RKO (cell line): ENCODE results near the gene EHD4.

ENCODE experiments used
- DNase-seq: peaks from one replicate; pipeline ENCODE4 v3.0.0-alpha.2; 2016; ENCODE audit warnings: low spot score

Gene EHD4

GRCh38 chr15:41881086-41881485 is 91.3 kb downstream of the EHD4 start:
- no peak for DNase-seq

DNA sequence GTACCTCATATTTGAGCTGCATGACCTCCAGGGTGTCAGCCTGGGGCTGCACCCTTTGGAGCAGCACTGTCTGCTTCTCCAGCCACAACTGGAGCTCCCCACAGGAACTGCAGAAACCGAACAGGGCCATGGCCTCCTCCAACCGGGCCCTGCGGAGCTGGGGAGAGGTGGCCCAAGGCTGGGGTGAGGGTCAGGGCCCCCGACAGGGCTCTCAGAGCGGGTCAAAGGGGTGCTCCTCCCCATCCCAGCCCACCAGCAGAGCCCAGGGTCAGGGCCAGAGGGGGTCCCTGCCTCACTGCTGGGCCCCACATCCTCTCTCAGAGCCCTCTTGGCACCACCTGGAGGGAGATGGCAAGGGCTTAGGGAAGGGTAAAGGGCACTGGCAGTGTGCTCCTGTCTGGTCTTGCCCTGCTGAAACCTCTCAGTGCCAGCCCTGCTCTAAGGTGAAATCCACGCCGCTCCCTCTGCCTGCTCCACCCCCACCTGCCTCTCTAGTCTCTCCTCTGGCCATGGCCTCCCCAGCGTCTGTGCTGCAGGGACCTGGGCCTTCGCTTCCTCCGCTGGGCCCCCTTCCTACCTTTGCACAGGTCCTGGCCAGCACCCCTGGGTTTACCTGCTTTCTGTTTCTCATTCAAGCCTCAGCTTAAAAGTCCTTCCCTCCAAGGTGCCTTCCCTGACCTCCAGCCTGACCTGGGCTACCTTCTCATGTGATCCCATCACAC is 92.0 kb downstream of the EHD4 start:
- no peak for DNase-seq

- no peak for DNase-seq
Observed at GRCh38 chr15:41879321-41879845, 93.0 kb downstream of the EHD4 start.

DNA sequence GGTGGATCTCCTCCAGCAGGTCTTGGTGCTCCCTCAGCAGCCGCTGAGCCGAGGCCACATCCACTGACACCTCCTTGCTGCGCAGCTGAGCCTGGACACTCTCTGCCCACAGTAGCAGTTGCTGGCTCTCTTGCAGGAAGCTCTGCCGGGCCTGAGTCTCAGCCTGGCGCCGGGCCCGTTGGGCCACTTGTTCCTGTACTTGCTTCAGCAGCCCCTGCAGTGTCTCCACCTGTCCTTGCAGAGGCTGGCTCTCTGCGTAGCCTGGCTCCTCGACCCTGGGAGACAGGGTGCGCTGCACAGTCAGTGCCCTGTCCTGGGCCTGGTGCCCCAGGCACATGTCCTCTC is 94.0 kb downstream of the EHD4 start:
- no peak for DNase-seq

DNA sequence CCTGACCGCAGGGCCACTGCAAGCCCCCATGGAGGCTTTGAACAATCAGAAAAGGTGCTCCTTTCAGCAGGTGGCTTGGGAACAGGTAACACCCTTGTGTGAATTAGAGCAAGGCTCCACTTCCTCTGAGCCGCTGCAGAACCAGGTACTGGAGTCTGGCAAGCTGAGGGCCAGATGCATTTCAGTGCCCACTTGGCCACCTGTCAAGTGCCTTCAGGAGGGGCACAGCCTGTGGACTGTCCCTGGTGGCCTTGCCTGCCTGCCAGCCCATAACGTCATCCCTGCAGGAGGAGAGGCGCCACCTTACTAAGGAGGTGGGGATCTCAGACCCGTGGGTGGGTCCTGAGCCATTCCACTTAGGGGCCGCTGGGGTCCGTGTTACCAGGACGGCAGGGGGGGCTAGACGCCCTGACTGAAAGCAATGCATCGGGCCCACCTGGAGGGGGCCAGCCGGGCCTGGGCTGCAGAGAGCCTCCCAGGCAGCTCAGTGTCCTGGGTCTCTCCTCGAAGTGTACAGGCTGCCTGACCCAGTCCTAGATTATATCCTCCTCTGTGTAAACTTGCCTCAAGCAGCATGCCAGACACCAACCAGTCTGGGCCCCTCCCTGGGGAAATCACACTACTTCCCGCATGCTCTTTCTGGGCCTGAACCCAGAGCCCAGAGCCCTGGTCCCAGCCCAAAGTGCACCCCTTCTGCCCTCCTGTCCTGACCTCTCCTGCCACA is 94.6 kb downstream of the EHD4 start:
- DNase-seq, result no peak

DNA sequence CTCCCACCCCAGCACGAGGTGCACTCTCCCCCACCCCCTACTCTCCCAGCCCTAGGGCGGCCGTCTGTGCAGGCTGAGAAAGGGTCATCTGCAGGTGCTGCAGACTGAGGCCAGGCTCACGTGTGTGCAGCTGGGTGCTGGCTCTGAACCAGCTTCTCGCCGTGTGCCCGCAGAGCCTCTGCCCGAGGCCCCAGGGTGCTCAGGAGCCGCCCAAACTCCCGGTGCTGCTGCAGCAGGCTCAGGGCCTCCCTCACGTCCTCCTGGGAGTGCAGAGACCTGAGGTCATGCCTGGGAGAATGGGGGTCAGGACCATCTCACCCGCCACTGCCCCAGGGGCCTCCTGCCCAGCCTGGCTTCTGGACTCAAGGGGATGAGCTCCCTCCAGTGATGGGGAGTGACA is 95.7 kb downstream of the EHD4 start:
- DNase-seq, result no peak

DNA sequence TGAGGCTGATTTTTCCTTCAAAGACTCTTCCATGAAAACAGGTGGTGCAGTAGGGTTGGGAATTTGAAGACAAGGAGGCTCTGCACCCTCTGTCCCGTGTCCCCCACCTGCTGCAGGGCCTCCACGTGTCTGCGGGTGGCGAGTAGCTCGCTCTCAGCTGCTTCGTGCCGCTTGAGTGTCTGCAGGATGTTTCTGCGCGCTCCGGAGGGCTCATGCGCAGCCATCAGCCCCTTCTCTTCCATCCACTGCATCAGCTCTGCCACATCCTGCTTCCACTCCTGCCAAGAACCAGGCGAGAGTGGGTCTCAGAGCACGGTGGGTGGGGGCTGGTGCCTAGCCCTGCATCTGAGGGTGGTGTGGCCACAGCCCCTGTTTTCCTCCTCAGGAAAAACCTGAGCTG is 96.3 kb downstream of the EHD4 start:
- DNase-seq, result no peak

- DNase-seq, result no peak
Observed at GRCh38 chr15:41874736-41875135, 97.6 kb downstream of the EHD4 start.

GRCh38 chr15:41873711-41874110 is 98.6 kb downstream of the EHD4 start:
- DNase-seq, result no peak

GRCh38 chr15:41872166-41872747 is 100.1 kb downstream of the EHD4 start:
- DNase-seq, result no peak

DNA sequence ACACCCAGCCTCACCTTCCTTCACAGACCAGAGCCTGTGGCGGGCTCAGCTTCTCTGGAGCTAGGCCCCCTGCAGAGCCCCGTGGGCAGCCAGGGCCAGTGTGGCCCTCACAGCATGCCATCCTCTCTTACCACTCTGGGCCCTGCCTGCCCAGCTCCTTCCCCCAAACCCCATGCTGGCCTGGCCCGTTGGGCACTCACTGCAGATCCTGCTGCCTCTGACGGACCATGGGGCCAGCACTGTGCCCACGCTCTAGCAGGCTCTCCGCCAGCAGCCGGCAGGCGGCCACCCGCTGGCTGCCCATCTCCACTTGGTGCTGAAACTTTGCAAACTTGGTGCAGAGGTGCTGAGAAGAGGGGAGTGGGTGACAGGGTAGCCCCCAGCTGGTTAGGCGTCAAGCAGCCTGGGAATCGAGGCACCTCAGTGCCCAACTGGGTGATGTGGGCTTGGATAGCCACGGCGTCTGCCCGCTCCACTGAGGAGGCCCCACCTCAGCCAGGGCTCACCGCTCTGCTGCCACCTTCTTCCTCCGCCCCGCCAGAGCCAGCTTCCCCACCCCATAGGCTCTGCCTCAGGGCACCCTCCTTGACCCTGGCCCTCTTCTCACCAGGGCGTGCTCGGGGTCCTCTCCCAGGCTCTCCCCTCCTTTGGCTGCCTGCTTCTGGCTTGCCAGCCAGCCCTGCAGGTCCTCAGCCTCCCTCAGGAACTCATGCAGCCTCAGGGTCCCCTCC is 101.0 kb downstream of the EHD4 start:
- no peak for DNase-seq

DNA sequence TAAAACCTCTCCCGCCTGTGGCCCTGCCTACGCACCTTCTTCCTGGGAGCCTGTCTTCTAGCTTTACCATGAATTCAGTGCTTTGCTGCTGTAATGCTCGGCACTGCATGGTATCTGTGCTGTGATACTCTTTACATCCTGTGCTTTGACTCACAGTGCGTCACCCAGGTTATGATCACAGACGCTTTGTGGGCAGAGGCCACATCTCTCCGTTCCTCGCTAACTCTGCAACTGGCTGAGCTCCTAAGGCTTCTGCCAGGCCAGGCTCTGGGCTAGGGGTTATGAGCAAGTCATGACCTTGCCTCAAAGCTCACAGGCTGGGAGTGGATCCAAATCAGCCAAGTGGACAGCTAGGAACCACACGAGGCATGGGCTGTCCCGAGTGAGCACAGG is 101.7 kb downstream of the EHD4 start:
- DNase-seq, result peak; percentile 85

GRCh38 chr15:41869770-41870688 is 102.3 kb downstream of the EHD4 start:
- no peak for DNase-seq

DNA sequence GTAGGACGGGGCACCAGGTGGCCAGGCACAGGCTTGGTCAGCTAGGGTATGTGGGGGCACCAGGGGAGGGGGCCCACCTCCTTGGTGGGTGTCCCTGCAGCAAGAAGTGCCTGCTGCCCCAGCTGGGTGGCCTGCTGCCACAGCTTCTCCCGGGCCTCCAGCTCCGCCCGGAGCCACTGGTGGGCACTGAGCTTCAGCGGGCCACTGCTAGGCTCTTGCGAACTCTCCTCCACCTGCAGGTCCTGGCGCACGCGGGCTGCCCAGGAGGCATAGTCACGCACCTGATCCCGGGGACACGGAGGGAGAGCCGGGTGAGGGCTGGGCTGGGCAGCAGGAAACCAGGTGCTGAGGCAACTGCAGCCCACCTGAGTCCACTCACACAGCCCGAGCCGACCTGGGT is 104.0 kb downstream of the EHD4 start:
- DNase-seq, result no peak

- DNase-seq, result no peak
Observed at GRCh38 chr15:41866872-41867579, 105.3 kb downstream of the EHD4 start.

DNA sequence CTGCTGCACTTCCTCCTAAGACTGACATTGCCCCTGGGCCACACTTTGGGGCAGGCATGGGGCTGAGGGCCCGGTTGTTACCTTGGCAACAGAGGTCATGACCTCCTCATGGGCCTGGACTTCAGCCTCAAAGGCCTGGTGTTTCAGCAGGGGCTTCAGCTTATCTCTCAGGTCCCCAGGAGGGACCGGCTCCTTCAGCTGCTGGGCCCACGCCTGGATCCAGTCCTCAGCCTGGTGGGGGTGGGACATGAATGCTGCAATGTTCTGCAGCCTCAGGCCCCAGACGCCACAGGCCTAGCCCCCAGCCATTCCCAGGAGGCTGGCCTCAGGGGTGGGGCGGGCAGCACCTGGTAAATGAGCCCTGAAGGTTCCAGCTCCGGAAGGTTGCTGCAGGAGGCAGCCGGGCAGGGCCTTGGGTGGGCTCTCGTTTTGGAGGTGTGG is 106.1 kb downstream of the EHD4 start:
- DNase-seq, result no peak

DNA sequence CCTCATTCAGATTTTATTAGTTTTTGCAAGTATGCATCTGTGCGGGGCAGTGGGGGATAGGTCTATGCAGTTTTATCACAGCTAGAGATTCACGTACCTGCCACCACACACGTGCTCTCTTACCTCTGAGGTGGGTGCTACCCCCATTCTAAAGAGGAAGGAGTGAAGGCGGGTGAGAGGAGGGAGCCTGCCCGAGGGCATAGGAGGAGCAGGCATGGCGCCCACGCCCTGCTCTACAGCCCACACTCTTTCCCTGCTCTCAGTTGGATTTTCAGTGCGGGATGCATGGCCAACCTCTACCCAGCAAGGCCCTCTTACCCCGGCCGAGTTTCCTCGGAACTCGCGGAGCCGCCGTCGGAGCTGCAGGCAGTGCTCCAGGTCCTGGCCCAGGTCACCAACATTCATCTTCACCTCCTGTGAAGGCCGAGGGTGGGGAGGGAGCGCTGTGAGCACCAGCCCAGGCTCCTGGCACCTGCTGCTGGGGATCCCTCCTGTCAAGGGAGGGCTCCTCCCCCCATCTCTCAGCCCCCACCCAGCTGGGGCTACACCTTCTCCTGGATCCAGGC is 106.8 kb downstream of the EHD4 start:
- no peak for DNase-seq

DNA sequence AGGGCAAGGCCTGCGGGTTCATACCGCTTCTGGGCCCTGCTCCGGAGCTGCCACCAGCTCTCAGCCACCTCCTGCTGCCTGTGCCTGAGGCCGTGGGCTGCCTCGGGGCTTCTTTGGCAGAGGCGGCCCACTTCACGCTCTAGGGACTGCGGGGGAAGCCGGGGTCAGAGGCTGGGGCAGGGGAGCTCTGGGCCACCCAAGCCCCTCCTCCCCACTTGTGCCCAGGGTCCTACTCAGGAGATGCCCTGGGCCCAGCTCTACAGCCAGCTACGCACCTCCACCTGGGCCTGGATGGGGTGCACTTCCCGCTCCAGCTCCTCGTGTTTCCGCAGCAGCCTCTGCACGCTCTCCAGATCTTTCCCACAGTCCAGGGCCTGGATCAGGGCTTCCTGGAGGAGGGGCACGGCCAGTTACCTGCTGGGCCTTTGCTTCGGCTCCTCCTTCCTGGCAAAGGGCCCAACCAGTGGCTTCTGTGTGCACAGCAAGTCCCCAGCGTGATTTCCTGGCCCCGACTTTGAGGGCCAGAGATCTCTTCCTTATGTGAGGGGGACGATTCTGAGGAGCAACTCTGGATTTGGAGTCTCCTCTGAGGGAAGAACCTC is 109.7 kb downstream of the EHD4 start:
- DNase-seq, result no peak

DNA sequence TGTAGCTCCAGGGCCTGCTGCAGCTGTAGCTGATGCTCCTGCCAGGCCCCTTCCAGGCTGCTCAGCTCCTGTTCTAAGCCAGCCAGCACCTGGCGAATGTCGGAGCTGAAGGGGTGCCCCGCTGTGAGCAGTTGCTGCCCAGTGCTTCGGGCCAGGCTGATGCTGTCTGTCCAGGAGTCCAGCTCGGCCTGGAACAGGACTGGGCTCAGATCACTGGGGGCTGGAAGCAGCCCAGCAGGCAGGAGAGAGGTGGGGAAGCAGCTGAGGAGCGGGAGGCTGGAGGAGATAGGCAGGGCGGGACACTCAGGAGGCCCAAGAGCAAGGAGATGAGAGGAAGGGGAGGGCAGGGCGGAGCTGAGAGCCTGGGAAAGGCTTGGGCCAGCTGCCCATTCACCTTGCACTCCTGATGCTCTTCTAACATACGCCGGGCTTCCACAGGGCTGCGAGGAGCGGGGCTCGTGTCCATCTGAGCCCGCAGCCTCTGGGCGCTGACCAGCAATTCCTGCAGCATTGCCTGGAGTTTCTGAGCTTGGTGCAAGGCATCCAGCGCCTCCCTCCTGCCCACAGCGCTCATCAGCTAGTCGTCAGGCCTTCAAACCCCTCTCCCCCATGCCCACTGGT is 110.5 kb downstream of the EHD4 start:
- no peak for DNase-seq
